ENCODE data around the gene DAD1. TPM values are rescaled to one million over a fixed set of nuclear protein-coding genes. Genes with fewer than 3 reads are reported as not detected.

The DAD1 gene
- total RNA-seq, 1 donor from 2014 or later = 186 TPM

GRCh38 chr14:22515929-22516328, 73.1 kb downstream of the DAD1 start:
- no peak for TF ChIP-seq CTCF (IDR thresholded peaks at IDR 0.05)
- peaks cover 12 to 34% of the 10 kb centered on the region in 2 donors for H3K4me1 ChIP-seq
- peak overlapping the region in 1 of 2 donors; percentile 21 for H3K4me3 ChIP-seq
- no peaks in the 10 kb centered on the region for H3K36me3 ChIP-seq
- peak overlapping the region; percentile 52 to 56 for H3K27ac ChIP-seq
- DNase-seq (ENCODE audit: low spot score in 2 of 2) = no peak
- H3K27me3 ChIP-seq = no peaks in the 10 kb centered on the region
- no peaks in the 10 kb centered on the region for H3K9me3 ChIP-seq
- intact Hi-C loops (cut with DNase I) = no loop called here

Other genes starting within 250 kb of the DAD1 start
- 33.5 TPM for gene ABHD4, start 9.1 kb upstream of the DAD1 start, total RNA-seq
- not detected for gene OR6J1, start 55.1 kb upstream of the DAD1 start, total RNA-seq
- gene OXA1L, start 177.5 kb upstream of the DAD1 start, total RNA-seq = 68.3 TPM
- 7.6 TPM for gene SLC7A7, start 226.2 kb upstream of the DAD1 start, total RNA-seq
- 6.6 TPM for gene MRPL52, start 240.7 kb upstream of the DAD1 start, total RNA-seq
- gene MMP14, start 247.4 kb upstream of the DAD1 start, total RNA-seq = 178 TPM

Data from ascending aorta (tissue), 2 donors.